ENCODE measurements around the gene SUGCT.

The SUGCT gene

DNA sequence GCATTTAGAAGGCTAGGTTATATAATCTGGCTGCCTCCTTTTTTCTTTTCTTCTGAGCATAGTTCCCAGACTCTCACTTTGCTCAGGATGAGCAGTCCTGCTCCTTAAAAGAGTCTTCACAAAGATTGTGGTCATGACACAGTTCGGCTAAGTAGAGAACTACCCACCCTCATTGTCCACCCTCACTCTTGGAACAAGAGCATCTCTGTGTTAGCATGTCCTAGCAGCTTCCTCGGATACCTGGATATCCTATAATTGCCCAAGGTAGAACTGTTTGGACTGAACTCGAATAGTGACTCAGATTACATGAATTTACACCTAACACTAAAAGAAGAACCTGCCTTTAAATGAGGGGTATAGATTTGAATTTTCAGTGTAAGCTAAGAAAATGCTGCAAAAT is 572.0 kb downstream of the SUGCT start:
- TF ChIP-seq ZFX (IDR thresholded peaks at IDR 0.05) = no peak
- TF ChIP-seq, protein P1, sequence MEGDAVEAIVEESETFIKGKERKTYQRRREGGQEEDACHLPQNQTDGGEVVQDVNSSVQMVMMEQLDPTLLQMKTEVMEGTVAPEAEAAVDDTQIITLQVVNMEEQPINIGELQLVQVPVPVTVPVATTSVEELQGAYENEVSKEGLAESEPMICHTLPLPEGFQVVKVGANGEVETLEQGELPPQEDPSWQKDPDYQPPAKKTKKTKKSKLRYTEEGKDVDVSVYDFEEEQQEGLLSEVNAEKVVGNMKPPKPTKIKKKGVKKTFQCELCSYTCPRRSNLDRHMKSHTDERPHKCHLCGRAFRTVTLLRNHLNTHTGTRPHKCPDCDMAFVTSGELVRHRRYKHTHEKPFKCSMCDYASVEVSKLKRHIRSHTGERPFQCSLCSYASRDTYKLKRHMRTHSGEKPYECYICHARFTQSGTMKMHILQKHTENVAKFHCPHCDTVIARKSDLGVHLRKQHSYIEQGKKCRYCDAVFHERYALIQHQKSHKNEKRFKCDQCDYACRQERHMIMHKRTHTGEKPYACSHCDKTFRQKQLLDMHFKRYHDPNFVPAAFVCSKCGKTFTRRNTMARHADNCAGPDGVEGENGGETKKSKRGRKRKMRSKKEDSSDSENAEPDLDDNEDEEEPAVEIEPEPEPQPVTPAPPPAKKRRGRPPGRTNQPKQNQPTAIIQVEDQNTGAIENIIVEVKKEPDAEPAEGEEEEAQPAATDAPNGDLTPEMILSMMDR (conservative IDR thresholded peaks at IDR 0.05) = no peak
- H3K27ac ChIP-seq = no peak overlapping the region

DNA sequence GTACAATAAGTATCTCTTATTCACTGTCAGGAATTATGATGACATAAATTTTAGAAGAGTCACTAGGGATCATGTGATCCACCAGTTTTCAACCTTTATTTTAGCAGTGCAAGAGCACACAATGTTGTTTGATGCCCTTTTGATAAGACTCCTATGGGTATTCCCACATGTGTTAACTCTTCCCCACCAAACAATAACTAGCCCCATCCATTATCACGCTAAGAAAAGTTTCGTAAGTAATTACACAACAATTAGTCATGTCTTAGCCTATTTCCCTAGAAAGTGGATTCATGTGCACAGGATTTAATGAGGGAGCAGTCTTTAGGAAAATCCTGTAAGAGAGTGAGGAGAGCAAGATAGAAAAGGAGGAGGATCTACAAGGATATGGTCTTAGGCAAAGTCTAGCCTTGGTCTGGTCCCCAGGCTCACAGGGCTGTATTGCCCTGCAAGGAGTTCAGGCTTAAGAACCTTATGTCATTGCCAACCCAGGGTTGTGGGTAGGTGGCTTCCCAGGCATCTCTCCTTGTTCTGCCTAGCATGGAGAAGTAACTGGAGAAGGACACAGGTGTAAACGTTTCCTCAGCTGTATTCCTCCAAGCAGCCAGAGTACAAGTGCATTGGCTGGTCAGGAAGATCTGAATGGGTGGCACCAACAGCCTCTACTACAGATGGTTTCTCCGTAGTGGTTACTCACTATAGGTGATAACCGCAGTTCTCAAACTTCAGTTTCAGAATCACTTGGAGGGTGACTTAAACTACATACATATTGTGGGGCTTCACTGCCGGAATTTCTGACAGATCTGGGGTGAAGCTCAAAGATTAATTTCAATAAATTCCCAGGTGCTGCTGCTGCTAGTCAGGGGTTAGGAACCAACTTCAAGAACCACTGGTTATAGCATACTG is 574.5 kb downstream of the SUGCT start:
- TF ChIP-seq ZFX (IDR thresholded peaks at IDR 0.05) = no peak
- TF ChIP-seq, protein P1 (conservative IDR thresholded peaks at IDR 0.05) = no peak

DNA sequence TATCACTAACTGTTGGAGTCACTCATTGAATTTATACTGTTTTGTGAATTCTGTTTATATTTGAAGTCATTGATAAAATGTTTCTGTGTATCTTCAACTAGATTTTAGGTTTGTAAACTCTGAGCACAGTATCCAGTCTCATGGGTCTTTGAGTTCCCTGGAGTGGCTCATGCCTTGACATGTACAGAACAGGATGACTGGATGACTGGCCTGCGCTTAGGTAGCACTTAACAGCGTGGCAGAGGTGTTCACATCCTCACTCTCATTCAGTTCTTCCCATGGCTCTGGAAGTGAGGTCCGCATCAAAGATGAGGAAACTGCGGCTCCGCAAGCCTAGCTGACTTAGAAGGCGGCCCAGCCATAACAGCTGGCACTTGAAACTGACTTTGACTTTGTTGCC is 576.9 kb downstream of the SUGCT start:
- H3K27ac ChIP-seq = no peak overlapping the region
- no peak for TF ChIP-seq ZFX (IDR thresholded peaks at IDR 0.05)
- TF ChIP-seq, protein P1 (conservative IDR thresholded peaks at IDR 0.05) = no peak

More for the DNA sequence above, 574.5 kb downstream of the SUGCT start:
- no peak overlapping the region for H3K27ac ChIP-seq

DNA sequence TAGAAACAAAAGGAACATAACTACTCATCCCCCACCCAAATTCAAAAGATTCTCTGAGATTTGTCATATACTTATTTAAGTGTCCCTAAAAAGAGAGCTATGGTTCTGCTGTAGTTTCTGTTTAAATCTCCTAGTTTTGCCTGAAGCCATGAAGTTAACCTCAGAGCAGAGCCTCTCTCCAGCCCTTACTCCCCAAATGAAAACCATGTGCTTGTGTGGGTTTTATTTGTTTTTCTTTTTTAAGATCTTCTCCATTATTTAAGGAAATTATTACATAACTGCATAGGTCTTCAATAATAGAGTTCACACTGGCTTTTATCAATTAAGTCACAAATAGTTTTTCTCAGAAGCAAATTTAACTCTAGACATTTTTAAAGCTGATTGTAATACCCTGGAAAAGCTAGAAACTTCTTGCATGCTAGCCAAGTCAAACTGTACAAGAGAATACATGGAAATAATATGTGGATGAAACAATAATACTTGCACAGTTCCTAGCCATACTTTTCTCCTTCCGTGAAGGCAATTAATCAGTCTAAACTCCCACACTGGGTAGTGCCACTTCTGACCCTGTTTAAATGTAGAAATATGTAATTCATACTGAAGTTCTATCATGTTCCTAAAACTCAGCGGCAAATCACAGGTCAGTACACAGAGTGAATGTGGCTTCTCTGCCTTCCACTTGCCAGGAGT is 579.7 kb downstream of the SUGCT start:
- H3K27ac ChIP-seq = no peak overlapping the region

DNA sequence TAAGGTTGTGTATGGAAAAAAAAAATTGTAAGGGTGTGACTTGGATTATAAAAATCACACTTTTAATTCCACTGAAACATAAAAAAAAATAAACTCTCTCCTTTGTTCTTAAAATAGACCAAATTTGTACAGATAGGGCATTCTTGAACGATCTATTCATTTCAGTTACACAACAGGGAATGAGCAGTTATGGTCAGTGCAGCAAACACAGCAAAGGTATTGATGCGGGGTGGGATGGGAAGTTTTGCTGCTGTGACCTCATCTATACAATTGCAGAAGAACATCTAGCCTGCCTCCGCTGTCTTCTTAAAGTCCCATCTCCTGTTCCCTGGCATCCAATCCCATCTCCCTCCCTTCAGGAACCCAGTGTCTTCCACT is 580.2 kb downstream of the SUGCT start:
- TF ChIP-seq, protein P1 (conservative IDR thresholded peaks at IDR 0.05) = no peak
- no peak for TF ChIP-seq ZFX (IDR thresholded peaks at IDR 0.05)
- no peak overlapping the region for H3K27ac ChIP-seq

More for the DNA sequence above, 579.7 kb downstream of the SUGCT start:
- TF ChIP-seq, protein P1 (conservative IDR thresholded peaks at IDR 0.05) = no peak
- no peak for TF ChIP-seq ZFX (IDR thresholded peaks at IDR 0.05)

DNA sequence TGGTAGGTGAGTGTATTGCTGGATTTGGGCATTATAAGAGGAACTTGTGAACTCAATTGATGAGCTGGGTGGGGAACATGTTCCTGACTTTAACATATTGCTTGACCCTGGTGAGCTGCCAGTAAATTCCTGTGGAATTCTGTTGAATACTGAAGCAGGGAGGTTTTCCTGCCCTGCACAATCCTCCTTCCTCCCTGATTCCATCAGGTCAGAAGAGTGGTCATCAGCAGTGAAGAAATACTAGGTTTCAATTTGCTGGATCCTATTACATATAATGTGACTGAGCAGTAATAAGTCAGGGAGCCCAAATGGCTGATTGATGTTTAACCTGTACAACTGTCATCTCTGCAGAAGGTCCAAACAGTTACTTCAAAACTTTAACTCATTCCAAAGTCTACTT is 581.2 kb downstream of the SUGCT start:
- no peak for TF ChIP-seq ZFX (IDR thresholded peaks at IDR 0.05)
- TF ChIP-seq, protein P1 (conservative IDR thresholded peaks at IDR 0.05) = no peak
- no peak overlapping the region for H3K27ac ChIP-seq

DNA sequence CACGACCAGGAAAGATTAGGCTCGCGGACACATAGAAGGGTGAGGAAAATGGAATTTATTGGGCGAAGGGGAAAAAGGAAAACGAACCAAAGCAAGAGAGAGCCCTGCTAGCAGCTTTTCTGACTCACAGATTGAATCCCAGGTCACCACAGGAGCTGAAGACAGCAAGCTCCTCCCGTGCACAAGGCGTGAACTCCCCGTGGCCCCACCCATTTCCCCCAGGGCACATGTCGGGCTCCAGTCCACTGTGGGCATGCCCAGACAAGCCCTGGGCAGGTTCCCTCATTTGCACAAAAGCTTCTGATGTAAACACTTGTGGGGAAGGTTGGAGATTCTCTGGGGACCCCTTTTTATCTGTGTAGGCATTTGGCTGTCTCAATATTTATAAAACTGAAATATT is 582.4 kb downstream of the SUGCT start:
- H3K27ac ChIP-seq = no peak overlapping the region; the same call in 1 of the 2 replicates
- TF ChIP-seq, protein P1 (conservative IDR thresholded peaks at IDR 0.05) = no peak
- TF ChIP-seq ZFX (IDR thresholded peaks at IDR 0.05) = no peak

All from C4-2B (cell line).